RWPE2 (cell line): Measurements from ENCODE around the gene ELF1.
A peak's percentile ranks its signal among the peaks of the same experiment; 100 is the strongest.

Experiments used
- ATAC-seq: fragments of 200-7000 bp; cut with Tn5 transposase; 3 replicates; pipeline ENCODE4 v1.9.1; 2021; ENCODE audit warnings: low read depth
- DNase-seq: peaks from one replicate; pipeline ENCODE4 v3.0.0-alpha.2; 2020; ENCODE audit warnings: low spot score
- H3K27ac ChIP-seq: fragments of 450-650 bp; 2 replicates; pipeline ENCODE4 v1.5.1; 2017; ENCODE audit warnings: mild to moderate bottlenecking; ENCODE audit not compliant: poor library complexity, severe bottlenecking
- H3K27me3 ChIP-seq: fragments of 250-450 bp; sonication (Bioruptor Pico); 2 replicates; pipeline ENCODE4 v1.5.1; 2021; ENCODE audit warnings: mild to moderate bottlenecking, moderate library complexity; ENCODE audit not compliant: insufficient read depth, poor library complexity, severe bottlenecking
- H3K36me3 ChIP-seq: fragments of 250-450 bp; sonication (Bioruptor Pico); 2 replicates; pipeline ENCODE4 v1.5.1; 2020; ENCODE audit warnings: low read depth, mild to moderate bottlenecking, moderate library complexity
- H3K4me1 ChIP-seq: fragments of 250-450 bp; sonication (Bioruptor Pico); 2 replicates; pipeline ENCODE4 v1.5.1; 2021; ENCODE audit warnings: mild to moderate bottlenecking, moderate library complexity; ENCODE audit not compliant: insufficient read depth, poor library complexity, severe bottlenecking
- H3K4me3 ChIP-seq: fragments of 250-450 bp; sonication (Bioruptor Pico); 2 replicates; pipeline ENCODE4 v1.5.1; 2021; ENCODE audit warnings: mild to moderate bottlenecking, moderate library complexity; ENCODE audit not compliant: severe bottlenecking
- H3K9me3 ChIP-seq: fragments of 250-450 bp; sonication (Bioruptor Pico); 2 replicates; pipeline ENCODE4 v1.5.1; 2021; ENCODE audit warnings: mild to moderate bottlenecking, moderate library complexity; ENCODE audit not compliant: severe bottlenecking
- CTCF ChIP-seq: fragments of 450-650 bp; IDR thresholded peaks from one replicate; pipeline ENCODE4 v1.5.1; 2017; ENCODE audit warnings: mild to moderate bottlenecking, moderate library complexity; ENCODE audit not compliant: poor library complexity, severe bottlenecking

The ELF1 gene

GRCh38 chr13:40983725-40984667, 35.1 kb downstream of the ELF1 start:
- DNase-seq (no peak), ATAC-seq (peak; percentile 14; the same call in 2 of the 3 replicates)
- Histone ChIP-seq H3K27me3 (no peaks in the 10 kb centered on the region), H3K9me3 (no peaks in the 10 kb centered on the region), H3K4me3 (peak overlapping the region; percentile 17), H3K36me3 (peaks cover 30% of the 10 kb centered on the region), H3K27ac (peak overlapping the region; percentile 61), H3K4me1 (peaks cover 40% of the 10 kb centered on the region)
- TF ChIP-seq CTCF = no peak

- DNase-seq = no peak
- no peak overlapping the region for H3K4me3 ChIP-seq
- no peaks in the 10 kb centered on the region for H3K27me3 ChIP-seq
- H3K27ac ChIP-seq = peak overlapping the region; percentile 61
- peaks cover 40% of the 10 kb centered on the region for H3K4me1 ChIP-seq
- no peak for TF ChIP-seq CTCF
- ATAC-seq = peak; percentile 43; the same call in 2 of the 3 replicates
- no peaks in the 10 kb centered on the region for H3K9me3 ChIP-seq
- H3K36me3 ChIP-seq = peaks cover 28% of the 10 kb centered on the region
Observed at GRCh38 chr13:40983259-40983658, 35.9 kb downstream of the ELF1 start.

GRCh38 chr13:40982772-40983171, 36.3 kb downstream of the ELF1 start:
- Histone ChIP-seq H3K4me1 (peaks cover 40% of the 10 kb centered on the region), H3K36me3 (peaks cover 28% of the 10 kb centered on the region), H3K4me3 (no peak overlapping the region), H3K27me3 (no peaks in the 10 kb centered on the region), H3K27ac (peak overlapping the region; percentile 61), H3K9me3 (no peaks in the 10 kb centered on the region)
- TF ChIP-seq CTCF = no peak
- peak; percentile 59; the same call in 2 of the 3 replicates for ATAC-seq
- no peak for DNase-seq

- no peak for ATAC-seq
- no peak overlapping the region for H3K4me3 ChIP-seq
- no peaks in the 10 kb centered on the region for H3K27me3 ChIP-seq
- no peak for DNase-seq
- peak overlapping the region; percentile 61 for H3K27ac ChIP-seq
- no peak for TF ChIP-seq CTCF
- H3K4me1 ChIP-seq = peaks cover 40% of the 10 kb centered on the region
- peaks cover 28% of the 10 kb centered on the region for H3K36me3 ChIP-seq
- H3K9me3 ChIP-seq = no peaks in the 10 kb centered on the region
Observed at GRCh38 chr13:40981949-40982348, 37.2 kb downstream of the ELF1 start.

- Histone ChIP-seq H3K27me3 (no peaks in the 10 kb centered on the region), H3K9me3 (no peaks in the 10 kb centered on the region), H3K4me3 (no peak overlapping the region), H3K27ac (no peak overlapping the region), H3K4me1 (peaks cover 36% of the 10 kb centered on the region), H3K36me3 (peaks cover 28% of the 10 kb centered on the region)
- TF ChIP-seq CTCF = no peak
- ATAC-seq (no peak), DNase-seq (no peak)
Observed at GRCh38 chr13:40981361-40981760, 37.8 kb downstream of the ELF1 start.
